ENCODE data around the gene PTMS. TPM values are rescaled to one million over a fixed set of nuclear protein-coding genes. Genes with fewer than 3 reads are reported as not detected.
A peak's percentile ranks its signal among the peaks of the same experiment; 100 is the strongest.

The PTMS gene, protein sequence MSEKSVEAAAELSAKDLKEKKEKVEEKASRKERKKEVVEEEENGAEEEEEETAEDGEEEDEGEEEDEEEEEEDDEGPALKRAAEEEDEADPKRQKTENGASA
- total RNA-seq (2014; rRNA removed; shearing (Covaris generic)): 82.4 and 111 TPM in 2 replicates
- polyA plus RNA-seq (2016; fragmentation: Nextera tagmentation; extraction: Ambion mirVana): 238 and 270 TPM in 2 replicates
- long read RNA-seq, transcript PTMS-207 (5 exons, 1,150 nt): major isoform, 20 of 58 reads
- long read RNA-seq, partial matches to known transcripts: 8 of 58 reads
- long read RNA-seq, other reads (novel, unspliced or antisense): 30 of 58 reads

DNA sequence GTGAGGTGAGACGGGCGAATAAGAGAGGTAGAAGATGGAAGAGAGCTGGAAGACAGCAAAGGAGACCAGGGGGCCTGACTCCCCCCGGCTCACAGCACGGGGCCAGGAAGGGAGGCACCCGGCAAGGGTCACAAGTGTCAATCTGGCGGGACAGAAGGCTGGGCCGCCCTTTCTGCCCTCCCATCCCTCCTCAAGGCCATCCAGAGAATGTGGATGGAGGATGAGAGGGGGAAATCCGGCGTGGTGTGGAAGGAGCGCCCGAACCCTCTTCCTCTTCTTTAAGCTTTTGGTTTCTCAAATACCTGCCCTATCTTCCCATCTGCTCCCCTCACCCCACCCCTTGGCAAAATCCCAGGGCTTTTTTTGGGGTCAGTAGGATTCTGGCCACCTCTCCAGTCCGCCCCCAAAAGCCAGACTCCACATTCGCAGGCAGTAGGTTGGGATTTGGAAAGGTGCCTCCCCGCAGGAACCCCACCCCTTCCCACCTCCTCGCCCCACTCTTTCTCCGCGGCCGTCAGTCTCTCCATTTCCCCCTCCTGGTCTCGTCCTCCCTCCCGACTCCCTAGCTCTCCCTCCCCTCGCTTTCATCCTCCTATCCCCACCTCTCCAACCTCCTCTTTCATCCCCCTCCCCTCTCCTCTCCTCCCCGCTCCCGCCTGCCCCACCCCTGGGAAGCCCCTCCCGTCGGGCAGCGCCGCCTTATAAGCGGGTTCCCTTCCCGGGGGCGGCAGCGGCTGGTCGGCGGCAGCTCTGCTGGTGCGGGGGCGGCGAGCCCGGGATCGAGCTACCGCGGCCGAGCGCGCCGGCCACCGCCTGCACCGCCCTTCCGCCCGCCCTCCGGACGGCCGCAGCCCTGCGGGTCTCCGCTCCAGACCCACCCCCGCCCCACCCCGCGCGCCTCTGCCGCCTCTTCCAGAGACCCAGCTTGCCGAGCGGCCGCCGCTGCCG, at the start of gene PTMS:
TSS of gene PTMS (plus strand) at position 730 of the 948 bp plus-strand sequence. CDS start 343 bp downstream, outside the sequence.
- Mint-ChIP-seq H3K9me3 (no peaks in the 10 kb centered on the region; the same call in 1 of the 3 replicates), H3K27me3 (ENCODE audit: insufficient read depth, low read depth, poor library complexity) (peaks cover 34% of the 10 kb centered on the region), H3K36me3 (ENCODE audit: low read depth) (peaks cover 10% of the 10 kb centered on the region), H3K4me1 (peaks cover 59% of the 10 kb centered on the region), H3K4me3 (peak within 1 kb of the TSS; percentile 89), H3K27ac (peak within 1 kb of the TSS; percentile 83)
- peaks cover 13% of the 10 kb centered on the region for H3K9me2 ChIP-seq (ENCODE audit: insufficient read depth)
- H3F3A ChIP-seq (replicated peaks; ENCODE audit: low read depth): peaks cover 36% of the 10 kb centered on the region
- H3K27me3 ChIP-seq (ENCODE audit: insufficient read depth): peaks cover 12% of the 10 kb centered on the region; the same call in 1 of the 2 replicates
- peak; percentile 8 for ATAC-seq
- peaks cover 39% of the 10 kb centered on the region for H3K4me1 ChIP-seq (ENCODE audit: insufficient read depth)
- H2AFZ ChIP-seq: peak within 1 kb of the TSS; percentile 63; the same call in 1 of the 2 replicates
- peaks cover 20% of the 10 kb centered on the region for H3K79me2 ChIP-seq (replicated peaks; ENCODE audit: insufficient read depth)
- peak within 1 kb of the TSS; percentile 97 for H3K27ac ChIP-seq (ENCODE audit: low read depth)
- peak; percentile 94 for DNase-seq (ENCODE audit: low spot score)
- no peak for TF ChIP-seq CREB1 (CRISPR knock-in tag; IDR thresholded peaks at IDR 0.05; ENCODE audit: low read depth)
- TF ChIP-seq POLR2AphosphoS5 (IDR thresholded peaks at IDR 0.05; ENCODE audit: low read depth): peak; percentile 84
- H3K4me3 ChIP-seq: peak within 1 kb of the TSS; percentile 98
- H3K4me2 ChIP-seq: peak within 1 kb of the TSS; percentile 99
- H4K20me1 ChIP-seq (replicated peaks; ENCODE audit: insufficient read depth): peaks cover 17% of the 10 kb centered on the region
- H3K36me3 ChIP-seq (ENCODE audit: insufficient read depth): no peaks in the 10 kb centered on the region

DNA sequence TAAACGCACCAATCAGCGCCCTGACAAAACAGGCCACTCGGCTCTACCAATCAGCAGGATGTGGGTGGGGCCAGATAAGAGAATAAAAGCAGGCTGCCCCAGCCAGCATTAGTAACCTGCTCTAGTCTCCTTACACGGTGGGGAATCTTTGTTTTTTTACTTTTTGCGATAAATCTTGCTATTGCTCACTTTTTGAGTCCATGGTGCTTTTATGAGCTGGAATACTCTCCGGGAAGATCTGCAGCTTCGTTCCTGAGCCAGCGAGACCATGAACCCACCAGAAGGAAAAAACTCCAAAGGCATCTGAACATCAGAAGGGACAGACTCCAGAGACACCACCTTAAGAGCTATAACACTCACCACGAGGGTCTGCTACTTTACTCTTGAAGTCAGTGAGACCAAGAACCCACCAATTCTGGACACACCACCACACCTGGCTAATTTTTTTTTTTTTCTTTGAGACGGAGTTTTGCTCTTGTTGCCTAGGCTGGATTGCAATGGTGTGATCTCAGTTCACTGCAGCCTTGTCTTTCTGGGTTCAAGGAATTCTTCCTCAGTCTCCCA, 49.2 kb upstream of the PTMS start:
- Histone ChIP-seq H3K27ac (ENCODE audit: low read depth) (no peak overlapping the region), H3K4me2 (no peak overlapping the region), H2AFZ (0 out of 2 replicates have a peak overlapping the region, but pooled peaks have one; percentile 19), H3K36me3 (ENCODE audit: insufficient read depth) (no peaks in the 10 kb centered on the region), H3K4me3 (no peak overlapping the region), H4K20me1 (replicated peaks; ENCODE audit: insufficient read depth) (no peaks in the 10 kb centered on the region), H3K9me2 (ENCODE audit: insufficient read depth) (no peaks in the 10 kb centered on the region), H3K4me1 (ENCODE audit: insufficient read depth) (no peaks in the 10 kb centered on the region), H3K79me2 (replicated peaks; ENCODE audit: insufficient read depth) (no peaks in the 10 kb centered on the region), H3F3A (replicated peaks; ENCODE audit: low read depth) (no peaks in the 10 kb centered on the region), H3K27me3 (ENCODE audit: insufficient read depth) (no peaks in the 10 kb centered on the region)
- no peak for TF ChIP-seq JUNB (IDR thresholded peaks at IDR 0.05; ENCODE audit: unreplicated experiment)
- no peak for TF ChIP-seq NANOG (IDR thresholded peaks at IDR 0.05; ENCODE audit: borderline replicate concordance)
- no peak for TF ChIP-seq EZH2 (IDR thresholded peaks at IDR 0.05; ENCODE audit: low read depth, unreplicated experiment)
- DNase-seq (ENCODE audit: low spot score) (no peak), ATAC-seq (no peak)
- no peak overlapping the region for H3K27ac Mint-ChIP-seq
- H3K4me1 Mint-ChIP-seq: no peaks in the 10 kb centered on the region
- H3K36me3 Mint-ChIP-seq (ENCODE audit: low read depth): peaks cover 3% of the 10 kb centered on the region; the same call in 1 of the 3 replicates
- H3K27me3 Mint-ChIP-seq (ENCODE audit: insufficient read depth, low read depth, poor library complexity): peaks cover 5% of the 10 kb centered on the region
- no peak overlapping the region for H3K4me3 Mint-ChIP-seq
- peaks cover 8% of the 10 kb centered on the region for H3K9me3 Mint-ChIP-seq

DNA sequence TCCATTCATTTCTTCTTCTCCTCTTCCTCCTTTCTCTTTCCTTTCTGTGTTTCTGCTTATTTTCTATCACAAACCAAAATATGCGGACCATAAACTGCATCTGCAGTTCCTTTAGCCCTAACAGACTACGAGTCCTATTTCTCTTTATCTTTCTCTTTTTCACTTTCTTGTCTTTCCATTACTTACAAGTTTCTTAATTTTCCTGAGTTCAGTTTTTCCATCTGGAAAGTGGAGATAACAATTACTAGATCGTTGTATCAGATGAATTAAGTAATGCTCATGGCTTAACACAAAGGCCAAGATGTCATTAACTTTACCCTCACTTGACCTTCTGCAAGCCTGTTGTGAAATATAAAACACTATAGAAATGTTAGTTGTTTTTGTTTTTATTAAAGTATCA, 43.3 kb upstream of the PTMS start:
- peak overlapping the region; percentile 54 for H3K4me3 ChIP-seq
- no peaks in the 10 kb centered on the region for H3K9me2 ChIP-seq (ENCODE audit: insufficient read depth)
- H3F3A ChIP-seq (replicated peaks; ENCODE audit: low read depth): peaks cover 11% of the 10 kb centered on the region
- no peak overlapping the region for H3K27ac Mint-ChIP-seq
- H2AFZ ChIP-seq: no peak overlapping the region
- H3K4me1 Mint-ChIP-seq: peaks cover 12% of the 10 kb centered on the region
- peaks cover 12% of the 10 kb centered on the region; the same call in 1 of the 2 replicates for H3K79me2 ChIP-seq (replicated peaks; ENCODE audit: insufficient read depth)
- peaks cover 16% of the 10 kb centered on the region for H3K4me1 ChIP-seq (ENCODE audit: insufficient read depth)
- H4K20me1 ChIP-seq (replicated peaks; ENCODE audit: insufficient read depth): no peaks in the 10 kb centered on the region
- H3K4me2 ChIP-seq: peak overlapping the region; percentile 75
- H3K27me3 ChIP-seq (ENCODE audit: insufficient read depth): no peaks in the 10 kb centered on the region
- H3K27ac ChIP-seq (ENCODE audit: low read depth): no peak overlapping the region
- H3K4me3 Mint-ChIP-seq: peak overlapping the region; percentile 84; the same call in 2 of the 3 replicates
- TF ChIP-seq NANOG (IDR thresholded peaks at IDR 0.05; ENCODE audit: borderline replicate concordance): no peak
- no peaks in the 10 kb centered on the region; the same call in 2 of the 3 replicates for H3K9me3 Mint-ChIP-seq
- no peaks in the 10 kb centered on the region for H3K36me3 ChIP-seq (ENCODE audit: insufficient read depth)
- H3K27me3 Mint-ChIP-seq (ENCODE audit: insufficient read depth, low read depth, poor library complexity): peaks cover 17% of the 10 kb centered on the region
- peaks cover 5% of the 10 kb centered on the region; the same call in 2 of the 3 replicates for H3K36me3 Mint-ChIP-seq (ENCODE audit: low read depth)
- ATAC-seq (no peak), DNase-seq (ENCODE audit: low spot score) (no peak)

Measured in GM23338 (cell line).